ENCODE data around the gene MAMDC4. TPM values are rescaled to one million over a fixed set of nuclear protein-coding genes. Genes with fewer than 3 reads are reported as not detected.
"Not testable (repeated sequence)": the region's sequence is repeated elsewhere in the genome, so short reads cannot be mapped to it uniquely, and the experiment has no call there.

The MAMDC4 gene
- total RNA-seq = 3.7 and 6.4 TPM in 2 replicates

DNA sequence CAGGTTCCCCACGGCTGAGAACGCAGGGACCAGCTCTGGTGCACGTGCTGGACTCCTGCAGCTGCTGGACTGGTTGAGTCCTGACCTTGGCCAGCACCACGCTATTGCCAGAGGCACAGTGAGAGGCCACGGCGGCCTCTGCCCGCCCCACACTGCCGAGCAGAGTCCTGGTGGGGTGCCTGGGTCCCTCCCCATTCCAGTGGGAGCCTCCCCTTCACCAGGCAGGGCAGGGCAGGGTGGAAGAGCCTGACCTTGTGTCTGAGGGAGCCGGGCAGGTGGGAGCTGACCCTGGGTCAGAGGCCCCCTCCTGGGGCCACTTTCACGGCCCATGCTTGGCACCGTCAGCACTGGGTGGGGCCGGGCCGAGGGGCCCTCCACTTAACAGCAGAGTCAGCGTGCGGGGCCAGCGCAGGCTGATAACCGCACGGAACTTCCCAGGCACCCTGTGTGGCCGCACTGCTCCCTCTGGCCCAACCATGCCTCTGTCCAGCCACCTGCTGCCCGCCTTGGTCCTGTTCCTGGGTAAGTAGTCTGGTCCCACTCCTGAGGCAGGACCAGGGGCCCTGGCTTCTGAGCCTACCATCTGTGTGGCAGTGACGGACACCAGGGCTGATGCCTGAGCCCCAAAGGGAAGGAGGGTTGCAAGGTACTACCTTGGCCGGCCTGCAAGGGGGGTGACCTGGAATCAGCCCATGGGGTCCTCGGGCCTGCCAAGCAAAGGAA is at the start of gene MAMDC4:
TSS of gene MAMDC4 (plus strand) at position 406 of the 723 bp plus-strand sequence. CDS start at position 477, 71 bp downstream.
- TF ChIP-seq, protein P1, sequence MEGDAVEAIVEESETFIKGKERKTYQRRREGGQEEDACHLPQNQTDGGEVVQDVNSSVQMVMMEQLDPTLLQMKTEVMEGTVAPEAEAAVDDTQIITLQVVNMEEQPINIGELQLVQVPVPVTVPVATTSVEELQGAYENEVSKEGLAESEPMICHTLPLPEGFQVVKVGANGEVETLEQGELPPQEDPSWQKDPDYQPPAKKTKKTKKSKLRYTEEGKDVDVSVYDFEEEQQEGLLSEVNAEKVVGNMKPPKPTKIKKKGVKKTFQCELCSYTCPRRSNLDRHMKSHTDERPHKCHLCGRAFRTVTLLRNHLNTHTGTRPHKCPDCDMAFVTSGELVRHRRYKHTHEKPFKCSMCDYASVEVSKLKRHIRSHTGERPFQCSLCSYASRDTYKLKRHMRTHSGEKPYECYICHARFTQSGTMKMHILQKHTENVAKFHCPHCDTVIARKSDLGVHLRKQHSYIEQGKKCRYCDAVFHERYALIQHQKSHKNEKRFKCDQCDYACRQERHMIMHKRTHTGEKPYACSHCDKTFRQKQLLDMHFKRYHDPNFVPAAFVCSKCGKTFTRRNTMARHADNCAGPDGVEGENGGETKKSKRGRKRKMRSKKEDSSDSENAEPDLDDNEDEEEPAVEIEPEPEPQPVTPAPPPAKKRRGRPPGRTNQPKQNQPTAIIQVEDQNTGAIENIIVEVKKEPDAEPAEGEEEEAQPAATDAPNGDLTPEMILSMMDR (IDR thresholded peaks at IDR 0.05; ENCODE audit: insufficient read depth, low read length, poor library complexity, severe bottlenecking) = no peak
- H3K36me3 ChIP-seq (ENCODE audit: control insufficient read depth, insufficient read depth, low read length) = peaks cover 2% of the 10 kb centered on the region
- no peak for DNase-seq (ENCODE audit: low read depth)

DNA sequence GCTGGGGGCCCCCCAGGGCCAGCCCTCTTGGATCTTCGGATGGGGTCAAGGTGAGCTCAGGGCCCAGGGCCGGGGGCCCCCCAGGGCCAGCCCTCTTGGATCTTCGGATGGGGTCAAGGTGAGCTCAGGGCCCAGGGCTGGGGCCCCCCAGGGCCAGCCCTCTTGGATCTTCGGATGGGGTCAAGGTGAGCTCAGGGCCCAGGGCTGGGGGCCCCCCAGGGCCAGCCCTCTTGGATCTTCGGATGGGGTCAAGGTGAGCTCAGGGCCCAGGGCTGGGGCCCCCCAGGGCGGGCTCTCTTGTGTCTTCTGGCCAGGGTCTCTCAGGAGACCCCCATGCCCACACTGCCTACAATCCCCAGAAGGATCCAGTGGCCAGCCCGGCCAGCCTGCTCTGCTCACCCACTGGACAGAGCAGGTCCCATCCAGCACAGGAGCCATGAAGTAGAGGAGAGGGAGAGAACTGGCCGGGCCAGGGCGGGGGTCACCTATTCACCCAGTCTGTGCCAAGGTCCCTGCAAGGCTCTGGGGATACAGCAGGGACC is 49.1 kb upstream of the MAMDC4 start:
- not testable (repeated sequence) for DNase-seq (ENCODE audit: low read depth); H3K4me3 ChIP-seq (ENCODE audit: low read depth, low read length); H3K36me3 ChIP-seq (ENCODE audit: control insufficient read depth, insufficient read depth, low read length)
- peaks cover 20% of the 10 kb centered on the region for H3K27me3 ChIP-seq (ENCODE audit: control insufficient read depth, insufficient read depth, low read length)

More for the DNA sequence above, at the start of gene MAMDC4:
- peaks cover 7% of the 10 kb centered on the region for H3K27me3 ChIP-seq (ENCODE audit: control insufficient read depth, insufficient read depth, low read length)
- H3K4me3 ChIP-seq (ENCODE audit: low read depth, low read length) = no peak within 1 kb of the TSS

DNA sequence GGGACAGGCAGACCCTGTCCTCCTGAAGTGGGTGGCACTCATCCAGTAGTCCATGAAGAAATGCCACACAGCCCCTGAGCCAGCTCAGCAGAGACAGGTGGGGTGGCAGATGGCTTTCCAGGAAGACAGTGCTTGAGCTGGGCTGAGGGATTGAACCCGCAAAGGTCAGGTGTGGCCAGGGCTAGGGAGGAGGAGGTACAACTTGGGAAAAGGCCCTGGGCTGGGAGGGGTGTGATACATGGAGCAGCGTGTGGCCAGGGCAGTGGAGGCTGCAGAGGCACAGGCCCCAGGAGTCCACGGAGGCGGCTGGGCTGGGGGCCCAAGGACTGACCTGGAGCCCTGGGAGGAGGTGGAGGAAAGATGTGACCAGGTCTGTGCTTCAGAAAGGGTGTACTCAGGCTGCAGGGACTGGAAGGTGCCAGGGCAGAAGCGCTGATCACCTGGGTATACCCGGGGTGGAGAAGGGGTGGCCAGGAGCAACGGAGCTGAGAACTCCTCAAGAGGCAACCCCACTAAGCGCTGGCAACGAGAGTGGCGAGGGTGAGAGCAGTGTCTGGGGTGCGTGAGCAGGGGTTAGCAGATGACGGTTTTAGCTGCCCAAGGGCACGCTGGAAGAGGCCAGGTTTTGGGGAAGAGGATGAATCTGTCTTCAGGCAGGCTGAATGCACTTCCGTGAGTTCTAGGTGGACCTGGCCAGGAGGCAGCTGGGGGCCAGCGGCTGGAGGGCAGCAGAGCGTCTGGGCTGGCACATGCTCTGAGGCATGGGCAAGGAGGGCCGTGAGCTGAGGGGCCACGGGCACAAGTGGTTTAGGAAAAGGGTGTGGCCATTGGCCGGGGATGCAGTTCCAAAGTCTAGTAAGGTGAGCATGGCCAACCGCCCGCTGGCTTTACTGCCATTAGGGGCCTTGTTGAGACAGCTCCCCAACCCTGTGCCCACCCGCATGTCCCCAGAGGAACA is 48.3 kb upstream of the MAMDC4 start:
- Histone ChIP-seq H3K27me3 (ENCODE audit: control insufficient read depth, insufficient read depth, low read length) (peaks cover 16% of the 10 kb centered on the region), H3K36me3 (ENCODE audit: control insufficient read depth, insufficient read depth, low read length) (no peaks in the 10 kb centered on the region), H3K4me3 (ENCODE audit: low read depth, low read length) (no peak overlapping the region)
- TF ChIP-seq, protein P1 (IDR thresholded peaks at IDR 0.05; ENCODE audit: insufficient read depth, low read length, poor library complexity, severe bottlenecking) = no peak
- no peak for DNase-seq (ENCODE audit: low read depth)

- no peak for DNase-seq (ENCODE audit: low read depth)
- H3K27me3 ChIP-seq (ENCODE audit: control insufficient read depth, insufficient read depth, low read length) = peaks cover 7% of the 10 kb centered on the region
- no peaks in the 10 kb centered on the region for H3K36me3 ChIP-seq (ENCODE audit: control insufficient read depth, insufficient read depth, low read length)
- TF ChIP-seq, protein P1 (IDR thresholded peaks at IDR 0.05; ENCODE audit: insufficient read depth, low read length, poor library complexity, severe bottlenecking) = no peak
- H3K4me3 ChIP-seq (ENCODE audit: low read depth, low read length) = no peak overlapping the region
These were observed 47.5 kb upstream of the MAMDC4 start for GRCh38 chr9:136804509-136805206.

- H3K36me3 ChIP-seq (ENCODE audit: control insufficient read depth, insufficient read depth, low read length) = no peaks in the 10 kb centered on the region
- H3K27me3 ChIP-seq (ENCODE audit: control insufficient read depth, insufficient read depth, low read length) = peaks cover 5% of the 10 kb centered on the region
- H3K4me3 ChIP-seq (ENCODE audit: low read depth, low read length) = no peak overlapping the region
- TF ChIP-seq, protein P1 (IDR thresholded peaks at IDR 0.05; ENCODE audit: insufficient read depth, low read length, poor library complexity, severe bottlenecking) = no peak
- DNase-seq (ENCODE audit: low read depth) = no peak
These were observed 46.9 kb upstream of the MAMDC4 start for GRCh38 chr9:136805207-136805740.

Data from kidney epithelial cell (primary cell).